ENCODE data around the gene DMD. TPM values are rescaled to one million over a fixed set of nuclear protein-coding genes. Genes with fewer than 3 reads are reported as not detected.
"Not testable (repeated sequence)": the region's sequence is repeated elsewhere in the genome, so short reads cannot be mapped to it uniquely, and the experiment has no call there.

DMD gene
- total RNA-seq, 2 donors from 2014 or later = 1.4 to 7.5 TPM

DNA sequence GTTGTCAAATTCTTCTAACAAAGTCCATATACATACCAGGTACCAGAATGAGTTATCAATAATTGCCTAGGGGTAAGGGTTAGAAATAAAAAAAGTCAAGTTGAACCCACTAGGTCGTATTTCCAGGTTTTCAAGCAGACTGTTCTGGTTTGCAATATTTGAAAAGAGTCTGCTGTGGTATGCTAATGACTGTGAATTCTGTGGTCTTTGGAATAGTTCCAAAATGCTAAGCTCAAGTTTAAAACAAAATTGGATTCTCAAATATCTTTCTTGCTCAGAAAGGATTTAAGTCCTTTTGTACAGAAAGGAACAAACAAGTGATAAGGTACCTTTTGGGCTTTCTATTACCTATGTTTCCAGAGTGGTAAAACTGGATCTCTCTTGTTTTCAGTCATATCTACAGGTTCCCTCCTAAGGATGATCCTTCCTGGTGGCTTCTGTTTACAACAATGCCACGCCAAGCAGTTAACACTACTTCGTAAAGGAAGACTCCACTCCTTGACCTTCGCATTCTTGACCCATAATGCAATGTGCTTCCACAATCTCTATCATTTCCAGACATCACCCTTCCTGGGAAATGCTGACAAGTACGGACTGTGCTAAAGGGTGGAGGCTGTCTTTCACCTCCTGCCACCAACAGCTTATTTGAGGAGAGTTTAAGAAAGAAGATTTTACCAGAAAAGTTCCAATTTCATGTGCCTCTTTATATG is 1607.8 kb downstream of the DMD start:
- Mint-ChIP-seq H3K4me1 (no peaks in the 10 kb centered on the region), H3K9me3 (no peaks in the 10 kb centered on the region), H3K27me3 (no peaks in the 10 kb centered on the region), H3K4me3 (no peak overlapping the region), H3K36me3 (ENCODE audit: low read depth) (no peaks in the 10 kb centered on the region), H3K27ac (no peak overlapping the region)
- no peak for ATAC-seq (replicated peaks)

DNA sequence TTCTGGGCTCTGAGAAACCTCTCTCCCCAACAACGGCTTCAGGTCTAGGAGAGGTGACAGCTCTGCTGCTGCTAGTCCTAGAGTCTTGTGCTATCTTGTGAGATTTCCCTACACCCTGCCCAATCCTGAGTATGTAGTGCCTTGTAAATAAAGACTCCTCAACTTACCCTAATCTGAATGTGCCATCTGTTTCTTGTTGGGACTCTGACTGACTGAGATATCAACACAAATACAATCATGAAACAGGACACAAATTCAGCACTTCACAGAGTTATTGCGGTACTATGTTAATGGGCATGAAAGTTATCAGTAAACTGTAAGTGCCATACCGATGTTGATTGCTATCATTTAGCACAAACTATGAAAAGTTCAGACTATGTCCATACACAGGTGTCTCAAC is 1610.5 kb downstream of the DMD start:
- no peaks in the 10 kb centered on the region for H3K9me3 Mint-ChIP-seq
- H3K27ac Mint-ChIP-seq = no peak overlapping the region
- H3K4me3 Mint-ChIP-seq = no peak overlapping the region
- no peaks in the 10 kb centered on the region for H3K4me1 Mint-ChIP-seq
- H3K36me3 Mint-ChIP-seq (ENCODE audit: low read depth) = no peaks in the 10 kb centered on the region
- ATAC-seq (replicated peaks) = no peak
- H3K27me3 Mint-ChIP-seq = no peaks in the 10 kb centered on the region

DNA sequence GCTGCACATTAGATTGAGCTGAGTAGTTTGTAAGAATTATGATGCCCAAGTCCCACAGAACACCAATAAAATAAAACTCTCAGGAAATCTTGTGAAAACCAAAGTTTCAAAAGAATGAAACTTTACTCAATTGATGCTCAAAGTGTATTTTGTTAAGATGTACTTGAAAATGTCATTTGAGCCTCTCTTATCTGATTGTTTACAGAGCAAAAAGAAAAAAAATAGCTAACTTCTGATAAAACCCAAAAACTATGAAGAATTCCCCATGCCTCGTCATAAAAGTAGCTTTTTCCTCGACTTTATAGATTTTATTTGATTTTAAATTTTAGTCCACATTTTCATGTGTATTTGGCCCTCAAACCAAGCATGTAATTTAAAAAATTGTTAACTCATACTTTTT is 1618.0 kb downstream of the DMD start:
- H3K4me3 Mint-ChIP-seq = no peak overlapping the region
- no peaks in the 10 kb centered on the region for H3K9me3 Mint-ChIP-seq
- no peaks in the 10 kb centered on the region for H3K4me1 Mint-ChIP-seq
- no peaks in the 10 kb centered on the region for H3K36me3 Mint-ChIP-seq (ENCODE audit: low read depth)
- ATAC-seq (replicated peaks) = no peak
- H3K27ac Mint-ChIP-seq = no peak overlapping the region
- H3K27me3 Mint-ChIP-seq = no peaks in the 10 kb centered on the region

DNA sequence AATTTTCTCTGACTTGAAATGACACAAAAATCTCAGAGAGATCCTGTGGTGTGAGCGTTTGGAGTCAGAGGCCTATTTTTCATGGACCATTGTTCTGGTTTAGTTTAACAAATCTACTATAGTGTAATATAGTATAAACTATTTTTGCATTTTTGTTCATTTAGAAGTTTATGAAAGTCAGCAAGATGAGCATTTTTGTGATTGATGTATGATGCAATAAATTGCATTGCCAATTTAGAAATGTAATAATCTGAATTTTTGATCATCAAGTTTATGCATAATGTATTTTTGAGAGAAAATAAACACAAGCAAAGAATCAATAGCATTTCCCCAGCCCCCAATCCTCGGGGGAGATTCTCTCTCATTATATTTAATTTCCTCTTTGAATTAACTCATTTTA is 1620.0 kb downstream of the DMD start:
- Mint-ChIP-seq H3K4me3 (no peak overlapping the region), H3K9me3 (no peaks in the 10 kb centered on the region), H3K27ac (no peak overlapping the region), H3K27me3 (no peaks in the 10 kb centered on the region), H3K36me3 (ENCODE audit: low read depth) (no peaks in the 10 kb centered on the region), H3K4me1 (no peaks in the 10 kb centered on the region)
- no peak for ATAC-seq (replicated peaks)

DNA sequence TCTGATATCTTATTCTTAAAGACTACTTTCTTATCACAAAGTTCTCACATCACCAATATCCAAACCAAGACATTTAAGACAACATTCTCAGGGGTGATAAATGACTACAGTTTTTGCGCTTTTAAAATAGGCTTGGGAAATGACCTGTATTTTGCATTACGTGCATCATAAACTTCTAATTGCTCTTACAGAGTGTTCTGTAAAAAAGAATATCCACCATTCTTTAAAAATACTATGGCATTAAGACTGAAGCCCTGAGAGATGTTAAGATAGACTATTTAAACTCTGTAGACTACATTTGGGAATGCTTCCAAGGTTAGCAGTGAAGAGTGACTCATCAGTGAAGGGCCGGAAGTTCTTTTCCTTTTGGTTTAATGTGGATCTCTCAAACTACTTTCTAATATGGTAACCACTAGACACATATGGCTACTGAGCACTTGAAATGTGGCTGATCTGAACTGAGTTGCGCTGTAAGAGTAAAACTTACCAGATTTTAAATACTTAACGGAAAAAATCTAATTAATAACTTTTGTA is 1620.7 kb downstream of the DMD start:
- H3K4me3 Mint-ChIP-seq = no peak overlapping the region
- no peak overlapping the region for H3K27ac Mint-ChIP-seq
- no peak for ATAC-seq (replicated peaks)
- no peaks in the 10 kb centered on the region for H3K36me3 Mint-ChIP-seq (ENCODE audit: low read depth)
- H3K4me1 Mint-ChIP-seq = no peaks in the 10 kb centered on the region
- H3K27me3 Mint-ChIP-seq = no peaks in the 10 kb centered on the region
- H3K9me3 Mint-ChIP-seq = no peaks in the 10 kb centered on the region

DNA sequence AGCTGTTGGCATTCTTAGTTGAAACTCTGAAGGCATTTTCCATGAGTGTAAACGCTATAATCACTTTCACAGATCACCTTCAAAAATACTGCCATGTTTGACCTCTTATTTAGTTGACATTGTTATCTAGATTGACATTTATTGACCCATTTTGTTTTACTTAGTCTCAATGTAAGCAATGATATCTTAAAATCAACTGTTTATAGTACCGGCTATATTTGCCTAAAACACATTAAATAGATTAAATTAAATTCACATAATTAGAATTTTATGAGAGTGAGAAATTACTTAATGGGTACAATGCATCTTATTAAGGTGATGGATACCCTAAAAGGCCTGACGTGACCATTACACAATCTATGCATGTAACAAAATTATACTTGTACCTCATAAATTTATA is 1621.8 kb downstream of the DMD start:
- Mint-ChIP-seq H3K27me3 (no peaks in the 10 kb centered on the region), H3K4me3 (no peak overlapping the region), H3K4me1 (no peaks in the 10 kb centered on the region), H3K27ac (no peak overlapping the region), H3K36me3 (ENCODE audit: low read depth) (no peaks in the 10 kb centered on the region), H3K9me3 (no peaks in the 10 kb centered on the region)
- ATAC-seq (replicated peaks) = no peak

DNA sequence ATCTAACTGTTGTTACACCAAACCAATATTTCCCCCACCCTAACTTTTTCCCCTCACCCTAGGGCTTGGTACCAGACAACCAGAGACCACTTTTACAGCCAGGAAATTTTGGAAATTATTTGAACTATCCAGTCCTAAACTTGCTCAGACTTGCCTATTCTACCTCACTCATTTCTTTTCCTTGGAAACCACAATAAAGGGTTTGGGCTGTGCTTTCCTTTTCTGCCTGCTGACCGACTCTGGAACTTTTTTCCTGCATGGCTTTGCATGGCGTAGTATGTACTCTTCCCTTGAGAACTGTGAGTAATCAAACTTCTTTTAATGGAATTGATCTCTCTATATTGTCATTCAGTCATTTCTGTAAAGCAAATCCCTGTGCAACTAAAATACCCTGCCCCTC is 1623.0 kb downstream of the DMD start:
- Mint-ChIP-seq H3K27ac (no peak overlapping the region), H3K4me3 (no peak overlapping the region), H3K27me3 (no peaks in the 10 kb centered on the region), H3K9me3 (no peaks in the 10 kb centered on the region), H3K4me1 (no peaks in the 10 kb centered on the region), H3K36me3 (ENCODE audit: low read depth) (no peaks in the 10 kb centered on the region)
- ATAC-seq (replicated peaks) = no peak

DNA sequence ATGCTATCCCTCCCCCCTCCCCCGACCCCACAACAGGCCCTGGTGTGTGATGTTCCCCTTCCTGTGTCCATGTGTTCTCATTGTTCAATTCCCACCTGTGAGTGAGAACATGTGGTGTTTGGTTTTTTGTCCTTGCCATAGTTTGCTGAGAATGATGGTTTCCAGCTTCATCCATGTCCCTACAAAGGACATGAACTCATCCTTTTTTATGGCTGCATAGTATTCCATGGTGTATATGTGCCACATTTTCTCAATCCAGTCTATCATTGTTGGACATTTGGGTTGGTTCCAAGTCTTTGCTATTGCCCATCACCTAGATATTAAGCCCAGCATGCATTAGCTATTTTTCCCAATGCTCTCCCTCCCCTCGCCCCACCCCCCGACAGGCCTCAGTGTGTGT is 1627.5 kb downstream of the DMD start:
- not testable (repeated sequence) for ATAC-seq (replicated peaks); H3K27ac Mint-ChIP-seq; H3K36me3 Mint-ChIP-seq (ENCODE audit: low read depth); H3K4me1 Mint-ChIP-seq; H3K9me3 Mint-ChIP-seq; H3K27me3 Mint-ChIP-seq; H3K4me3 Mint-ChIP-seq

DNA sequence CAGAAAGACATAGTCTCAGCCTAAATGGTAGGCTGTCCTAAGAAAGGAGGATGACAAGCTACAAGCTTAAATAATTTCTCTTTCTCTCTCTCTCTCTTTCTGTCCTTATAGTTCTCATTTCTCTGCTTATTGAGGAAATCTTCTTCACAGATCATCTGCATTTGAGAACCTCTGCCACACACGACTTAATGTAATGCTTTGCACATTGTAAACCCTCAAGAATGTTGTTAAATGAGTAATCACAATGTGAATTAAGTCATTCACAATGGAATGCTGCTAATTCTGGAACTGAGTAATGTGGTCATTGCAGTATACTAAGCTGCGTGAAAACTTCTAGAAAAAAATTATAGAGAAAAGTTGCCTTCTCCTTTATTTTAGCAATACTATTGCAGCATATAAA is 1630.6 kb downstream of the DMD start:
- H3K27me3 Mint-ChIP-seq = no peaks in the 10 kb centered on the region
- no peak overlapping the region for H3K27ac Mint-ChIP-seq
- ATAC-seq (replicated peaks) = no peak
- H3K36me3 Mint-ChIP-seq (ENCODE audit: low read depth) = no peaks in the 10 kb centered on the region
- H3K4me3 Mint-ChIP-seq = no peak overlapping the region
- H3K9me3 Mint-ChIP-seq = no peaks in the 10 kb centered on the region
- no peaks in the 10 kb centered on the region for H3K4me1 Mint-ChIP-seq

DNA sequence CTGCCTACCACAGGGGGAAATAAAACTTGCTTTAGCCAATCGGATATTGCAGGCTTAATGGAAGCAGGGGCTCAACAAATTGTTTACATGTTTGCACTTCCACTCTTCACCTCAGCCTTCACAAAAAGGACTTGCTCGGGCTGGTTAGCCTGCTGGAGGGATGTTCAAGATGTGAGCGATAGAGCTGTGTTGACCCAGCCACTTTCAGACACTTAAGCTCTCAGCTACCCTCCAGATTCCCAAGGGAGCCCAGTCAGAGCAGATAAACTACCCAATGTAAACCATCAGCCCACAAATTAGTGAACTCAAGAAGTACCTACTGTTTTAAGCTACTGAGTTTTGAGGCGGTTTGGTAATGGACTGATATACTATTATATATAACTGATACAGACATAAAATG is 1631.1 kb downstream of the DMD start:
- H3K4me1 Mint-ChIP-seq = no peaks in the 10 kb centered on the region
- no peaks in the 10 kb centered on the region for H3K36me3 Mint-ChIP-seq (ENCODE audit: low read depth)

DNA sequence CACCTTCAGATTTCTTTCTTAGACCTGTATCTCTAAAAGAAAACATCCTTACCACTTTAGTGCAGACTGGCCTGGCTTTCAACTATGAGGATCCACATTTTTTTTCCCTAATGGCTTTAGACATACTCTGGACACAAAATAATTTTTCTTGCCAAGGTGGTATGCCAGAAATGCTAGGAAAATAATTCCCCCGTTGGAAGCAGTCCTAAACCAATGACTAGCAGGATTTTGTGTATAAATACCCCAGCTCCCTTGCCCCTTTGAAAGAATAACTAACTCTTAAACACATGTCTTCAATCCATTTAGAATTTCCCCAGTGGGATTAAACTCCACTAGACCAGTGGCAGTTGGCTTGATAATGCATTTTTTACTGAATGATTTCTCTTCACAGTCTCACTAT is 1639.0 kb downstream of the DMD start:
- no peak overlapping the region for H3K4me3 Mint-ChIP-seq
- H3K36me3 Mint-ChIP-seq (ENCODE audit: low read depth) = no peaks in the 10 kb centered on the region
- no peak for ATAC-seq (replicated peaks)
- no peaks in the 10 kb centered on the region for H3K9me3 Mint-ChIP-seq
- H3K27me3 Mint-ChIP-seq = no peaks in the 10 kb centered on the region
- no peaks in the 10 kb centered on the region for H3K4me1 Mint-ChIP-seq
- no peak overlapping the region for H3K27ac Mint-ChIP-seq

More for the DNA sequence above, 1631.1 kb downstream of the DMD start:
- ATAC-seq (replicated peaks) = no peak
- Mint-ChIP-seq H3K4me3 (no peak overlapping the region), H3K27me3 (no peaks in the 10 kb centered on the region), H3K9me3 (no peaks in the 10 kb centered on the region), H3K27ac (no peak overlapping the region)

DNA sequence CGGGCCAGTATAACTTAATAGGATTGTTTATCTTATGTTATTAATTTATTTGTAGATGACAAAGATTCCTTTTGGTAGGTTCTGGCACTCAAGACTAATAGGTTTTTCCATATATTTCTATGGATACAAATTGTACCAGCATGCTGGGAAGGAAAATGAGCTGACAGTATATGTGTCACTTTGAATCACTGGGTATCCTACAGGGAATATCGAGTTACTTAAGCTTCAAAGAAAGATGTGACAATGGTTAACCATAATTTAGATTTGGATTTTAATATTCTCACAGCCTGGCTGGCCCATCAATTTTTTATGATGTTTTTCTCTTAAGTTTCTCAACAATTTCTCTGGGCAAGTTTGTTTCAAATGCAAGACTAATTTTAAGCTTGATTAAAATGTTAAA is 1640.7 kb downstream of the DMD start:
- Mint-ChIP-seq H3K27me3 (no peaks in the 10 kb centered on the region), H3K9me3 (no peaks in the 10 kb centered on the region), H3K4me1 (no peaks in the 10 kb centered on the region), H3K27ac (no peak overlapping the region), H3K36me3 (ENCODE audit: low read depth) (no peaks in the 10 kb centered on the region), H3K4me3 (no peak overlapping the region)
- no peak for ATAC-seq (replicated peaks)

DNA sequence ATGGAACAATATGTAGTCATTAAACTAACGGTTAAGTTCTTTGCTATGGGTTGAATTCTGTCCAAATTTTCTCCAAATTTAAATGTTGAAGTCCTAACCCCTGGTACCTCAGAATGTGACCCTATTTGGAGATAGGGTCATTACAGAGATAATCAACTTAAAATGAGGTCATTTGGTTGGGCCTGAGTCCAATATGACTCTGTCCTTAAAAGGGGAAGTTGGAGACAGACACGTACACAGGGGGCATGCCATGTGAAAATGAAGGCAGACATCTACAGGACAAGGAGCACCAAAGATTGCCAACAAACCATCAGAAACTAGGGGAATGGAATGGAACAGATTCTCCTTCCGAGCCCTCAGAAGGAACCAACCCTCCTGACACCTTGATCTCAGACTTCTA is 1647.6 kb downstream of the DMD start:
- no peak for ATAC-seq (replicated peaks)
- no peaks in the 10 kb centered on the region for H3K27me3 Mint-ChIP-seq
- H3K27ac Mint-ChIP-seq = no peak overlapping the region
- H3K9me3 Mint-ChIP-seq = no peaks in the 10 kb centered on the region
- H3K4me3 Mint-ChIP-seq = no peak overlapping the region
- no peaks in the 10 kb centered on the region for H3K36me3 Mint-ChIP-seq (ENCODE audit: low read depth)
- no peaks in the 10 kb centered on the region for H3K4me1 Mint-ChIP-seq

DNA sequence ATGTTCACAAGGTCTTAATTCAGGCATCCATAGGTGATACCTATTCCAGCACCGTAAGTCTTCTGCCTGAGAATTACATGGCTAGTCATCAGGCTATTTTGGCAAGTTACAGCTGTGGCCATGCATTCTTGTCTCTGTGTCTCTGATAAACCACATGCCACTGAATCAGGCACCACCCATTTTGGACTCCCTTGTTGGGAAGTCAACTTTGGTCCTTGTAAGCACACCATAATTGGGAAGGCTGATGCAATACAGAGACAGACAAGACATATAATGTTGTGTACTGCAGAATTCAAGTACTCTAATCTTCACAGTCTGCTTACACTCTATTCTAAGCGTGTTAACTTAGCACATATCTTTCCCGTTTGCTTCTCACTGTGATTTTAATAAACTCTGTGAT is 1655.8 kb downstream of the DMD start:
- Mint-ChIP-seq H3K9me3 (no peaks in the 10 kb centered on the region), H3K36me3 (ENCODE audit: low read depth) (no peaks in the 10 kb centered on the region)

DNA sequence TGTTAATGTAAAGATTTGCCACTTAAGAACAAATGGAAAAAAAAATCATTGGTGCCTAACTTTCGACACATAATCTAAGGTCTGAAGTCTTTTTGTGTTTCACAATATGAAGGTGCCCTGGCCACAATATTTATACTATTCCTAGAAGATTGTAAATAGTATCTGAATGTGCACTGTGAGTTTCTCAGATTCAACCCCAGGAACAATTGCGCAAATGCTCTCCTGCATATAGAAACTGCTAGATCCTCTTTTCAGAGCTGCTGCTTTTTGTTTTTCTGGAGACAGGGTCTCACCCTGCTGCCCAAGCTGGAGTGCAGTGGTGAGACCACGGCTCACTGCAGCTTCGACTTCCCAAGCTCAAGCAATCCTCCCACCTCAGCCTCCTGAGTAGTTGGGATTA is 1659.4 kb downstream of the DMD start:
- ATAC-seq (replicated peaks) = no peak
- H3K27ac Mint-ChIP-seq = no peak overlapping the region
- no peaks in the 10 kb centered on the region for H3K4me1 Mint-ChIP-seq
- no peaks in the 10 kb centered on the region for H3K9me3 Mint-ChIP-seq
- H3K4me3 Mint-ChIP-seq = no peak overlapping the region
- no peaks in the 10 kb centered on the region for H3K27me3 Mint-ChIP-seq
- no peaks in the 10 kb centered on the region for H3K36me3 Mint-ChIP-seq (ENCODE audit: low read depth)

More for the DNA sequence above, 1655.8 kb downstream of the DMD start:
- Mint-ChIP-seq H3K4me3 (no peak overlapping the region), H3K27me3 (no peaks in the 10 kb centered on the region), H3K4me1 (no peaks in the 10 kb centered on the region), H3K27ac (no peak overlapping the region)
- no peak for ATAC-seq (replicated peaks)

DNA sequence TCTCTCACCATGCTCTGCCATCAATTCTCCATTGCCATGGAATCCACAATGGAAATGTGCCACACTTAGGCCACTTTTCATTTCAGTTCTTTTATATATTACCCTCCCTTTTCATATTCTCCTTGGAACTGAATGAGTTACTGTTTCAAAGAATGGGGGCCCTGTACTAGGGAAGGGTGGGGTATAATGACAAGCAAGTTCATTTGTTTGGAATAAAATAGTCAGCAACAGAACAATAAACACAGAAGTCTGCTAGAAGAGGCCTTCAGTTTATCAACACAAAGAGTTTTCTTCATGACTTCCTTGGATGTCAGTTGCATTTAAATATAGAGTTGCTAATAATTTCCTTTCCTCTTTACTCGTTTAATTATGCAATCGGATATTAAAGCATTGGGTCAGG is 1661.2 kb downstream of the DMD start:
- Mint-ChIP-seq H3K9me3 (no peaks in the 10 kb centered on the region), H3K4me1 (no peaks in the 10 kb centered on the region), H3K36me3 (ENCODE audit: low read depth) (no peaks in the 10 kb centered on the region), H3K4me3 (no peak overlapping the region), H3K27ac (no peak overlapping the region), H3K27me3 (no peaks in the 10 kb centered on the region)
- no peak for ATAC-seq (replicated peaks)
